ENCODE measurements around the gene DPP10.

- TF ChIP-seq, protein P1, sequence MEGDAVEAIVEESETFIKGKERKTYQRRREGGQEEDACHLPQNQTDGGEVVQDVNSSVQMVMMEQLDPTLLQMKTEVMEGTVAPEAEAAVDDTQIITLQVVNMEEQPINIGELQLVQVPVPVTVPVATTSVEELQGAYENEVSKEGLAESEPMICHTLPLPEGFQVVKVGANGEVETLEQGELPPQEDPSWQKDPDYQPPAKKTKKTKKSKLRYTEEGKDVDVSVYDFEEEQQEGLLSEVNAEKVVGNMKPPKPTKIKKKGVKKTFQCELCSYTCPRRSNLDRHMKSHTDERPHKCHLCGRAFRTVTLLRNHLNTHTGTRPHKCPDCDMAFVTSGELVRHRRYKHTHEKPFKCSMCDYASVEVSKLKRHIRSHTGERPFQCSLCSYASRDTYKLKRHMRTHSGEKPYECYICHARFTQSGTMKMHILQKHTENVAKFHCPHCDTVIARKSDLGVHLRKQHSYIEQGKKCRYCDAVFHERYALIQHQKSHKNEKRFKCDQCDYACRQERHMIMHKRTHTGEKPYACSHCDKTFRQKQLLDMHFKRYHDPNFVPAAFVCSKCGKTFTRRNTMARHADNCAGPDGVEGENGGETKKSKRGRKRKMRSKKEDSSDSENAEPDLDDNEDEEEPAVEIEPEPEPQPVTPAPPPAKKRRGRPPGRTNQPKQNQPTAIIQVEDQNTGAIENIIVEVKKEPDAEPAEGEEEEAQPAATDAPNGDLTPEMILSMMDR (IDR thresholded peaks at IDR 0.05) = no peak
- no peak for TF ChIP-seq POLR2A (IDR thresholded peaks at IDR 0.05)
Observed at GRCh38 chr2:114789989-114790388, 347.5 kb downstream of the DPP10 start.
